Chondrocyte (in vitro differentiated cells): ENCODE measurements around the gene NFIL3. TPM values are rescaled to one million over a fixed set of nuclear protein-coding genes. Genes with fewer than 3 reads are reported as not detected.

Experiments
- DNase-seq: peaks from one replicate; pipeline ENCODE4 v3.0.0; 2021; ENCODE audit warnings: mixed read lengths, low spot score
- H3K27ac Mint-ChIP-seq: one replicate; pipeline ENCODE4 v1.8.0; 2021; ENCODE audit warnings: mild to moderate bottlenecking, moderate library complexity, mixed read lengths; ENCODE audit not compliant: unreplicated experiment
- H3K27me3 Mint-ChIP-seq: 2 replicates; pipeline ENCODE4 v1.8.0; 2021; ENCODE audit warnings: low read depth, mixed read lengths
- H3K36me3 Mint-ChIP-seq: 2 replicates; pipeline ENCODE4 v1.8.0; 2021; ENCODE audit warnings: low read depth, mixed read lengths
- H3K4me1 Mint-ChIP-seq: 2 replicates; pipeline ENCODE4 v1.8.0; 2021; ENCODE audit warnings: low read depth, mild to moderate bottlenecking, mixed read lengths
- H3K4me3 Mint-ChIP-seq: one replicate; pipeline ENCODE4 v1.8.0; 2021; ENCODE audit warnings: mild to moderate bottlenecking, moderate library complexity, mixed read lengths; ENCODE audit not compliant: unreplicated experiment
- H3K9me3 Mint-ChIP-seq: 2 replicates; pipeline ENCODE4 v1.8.0; 2021; ENCODE audit warnings: low read depth, mixed read lengths
- CTCF ChIP-seq: fragments of 200-600 bp; sonication (generic); IDR thresholded peaks from 2 replicates; pipeline ENCODE4 v1.5.0; 2021; ENCODE audit warnings: antibody characterized with exemption, mild to moderate bottlenecking, moderate library complexity
- total RNA-seq: library from RNA; stranded (reverse); gene quantifications from 3 replicates; pipeline ENCODE4 v1.2.1, GENCODE V29; 2021

NFIL3 gene
- total RNA-seq, 1 donor from 2014 or later, result 43.2 TPM

GRCh38 chr9:91433180-91433579 is 9.5 kb upstream of the NFIL3 start:
- Mint-ChIP-seq H3K36me3 (no peaks in the 10 kb centered on the region), H3K4me3 (no peak overlapping the region), H3K27me3 (no peaks in the 10 kb centered on the region), H3K9me3 (no peaks in the 10 kb centered on the region), H3K4me1 (peaks cover 15% of the 10 kb centered on the region), H3K27ac (peak overlapping the region; percentile 24)
- peak; percentile 81 for TF ChIP-seq CTCF
- DNase-seq, result no peak

GRCh38 chr9:91431485-91431884 is 7.9 kb upstream of the NFIL3 start:
- DNase-seq, result no peak
- Mint-ChIP-seq H3K4me1 (peaks cover 19% of the 10 kb centered on the region), H3K9me3 (no peaks in the 10 kb centered on the region), H3K27me3 (no peaks in the 10 kb centered on the region), H3K36me3 (no peaks in the 10 kb centered on the region), H3K4me3 (no peak overlapping the region), H3K27ac (no peak overlapping the region)
- no peak for TF ChIP-seq CTCF

- Mint-ChIP-seq H3K36me3 (no peaks in the 10 kb centered on the region), H3K27ac (no peak overlapping the region), H3K27me3 (no peaks in the 10 kb centered on the region), H3K9me3 (no peaks in the 10 kb centered on the region), H3K4me1 (peaks cover 36% of the 10 kb centered on the region), H3K4me3 (no peak overlapping the region)
- no peak for TF ChIP-seq CTCF
- no peak for DNase-seq
These were observed 5.9 kb upstream of the NFIL3 start for GRCh38 chr9:91429501-91429900.

- no peaks in the 10 kb centered on the region for H3K9me3 Mint-ChIP-seq
- no peak for DNase-seq
- H3K4me1 Mint-ChIP-seq, result peaks cover 37% of the 10 kb centered on the region
- no peaks in the 10 kb centered on the region for H3K27me3 Mint-ChIP-seq
- no peak overlapping the region for H3K4me3 Mint-ChIP-seq
- TF ChIP-seq CTCF, result no peak
- no peaks in the 10 kb centered on the region for H3K36me3 Mint-ChIP-seq
- H3K27ac Mint-ChIP-seq, result no peak overlapping the region
These were observed 5.3 kb upstream of the NFIL3 start for GRCh38 chr9:91428927-91429351.

- no peaks in the 10 kb centered on the region for H3K36me3 Mint-ChIP-seq
- DNase-seq, result no peak
- no peak overlapping the region for H3K27ac Mint-ChIP-seq
- no peaks in the 10 kb centered on the region for H3K27me3 Mint-ChIP-seq
- no peak for TF ChIP-seq CTCF
- no peak overlapping the region for H3K4me3 Mint-ChIP-seq
- no peaks in the 10 kb centered on the region for H3K9me3 Mint-ChIP-seq
- peaks cover 35% of the 10 kb centered on the region for H3K4me1 Mint-ChIP-seq
These were observed 4.8 kb upstream of the NFIL3 start for GRCh38 chr9:91428436-91428835.
